HepG2 (cell line): Measurements from ENCODE around the gene TBX6. TPM values are rescaled to one million over a fixed set of nuclear protein-coding genes. Genes with fewer than 3 reads are reported as not detected.

Source experiments
- ARNTL ChIP-seq: sonication (generic); formaldehyde crosslinking; IDR thresholded peaks from 2 replicates; pipeline ENCODE4 v1.4.0; 2020; ENCODE audit warnings: mild to moderate bottlenecking, missing genetic modification reagents
- ATF7-NPFF ChIP-seq: sonication (generic); formaldehyde crosslinking; IDR thresholded peaks from 2 replicates; pipeline ENCODE4 v1.8.1; 2023; ENCODE audit warnings: mild to moderate bottlenecking, low read depth, missing genetic modification reagents, moderate library complexity
- EED ChIP-seq: sonication (generic); formaldehyde crosslinking; IDR thresholded peaks from 2 replicates; pipeline ENCODE4 v1.5.0; 2020; ENCODE audit warnings: mild to moderate bottlenecking, missing genetic modification reagents
- HNF4G ChIP-seq, 2 experiments: sonication (generic) in 1 of 2; formaldehyde crosslinking in 1 of 2; IDR thresholded peaks; 2 replicates each; pipeline versions ENCODE4 v1.4.0 to v1.6.1; 2011 to 2020; ENCODE audit warnings: borderline replicate concordance in 2 of 2, low read depth in 2 of 2, mild to moderate bottlenecking in 2 of 2, low read length in 1 of 2, missing genetic modification reagents in 1 of 2, moderate library complexity in 1 of 2
- KMT2B ChIP-seq: IDR thresholded peaks from 2 replicates; pipeline ENCODE4 v1.6.1; 2016; ENCODE audit warnings: missing genetic modification reagents, missing compliant biosample characterization
- MXD4 ChIP-seq: IDR thresholded peaks from 2 replicates; pipeline ENCODE4 v1.6.1; 2016; ENCODE audit warnings: mild to moderate bottlenecking, missing biosample characterization, missing genetic modification reagents
- POGZ ChIP-seq: sonication (generic); formaldehyde crosslinking; IDR thresholded peaks from 2 replicates; pipeline ENCODE4 v1.4.0; 2020; ENCODE audit warnings: mild to moderate bottlenecking, missing genetic modification reagents
- POLR2A ChIP-seq, 2 experiments: IDR thresholded peaks; 2 replicates each; pipeline ENCODE4 v1.6.1; 2011; ENCODE audit warnings: low read depth in 2 of 2, low read length in 2 of 2, mild to moderate bottlenecking in 1 of 2, moderate library complexity in 1 of 2; ENCODE audit not compliant: insufficient read depth in 1 of 2
- RBAK ChIP-seq: sonication (generic); formaldehyde crosslinking; IDR thresholded peaks from 2 replicates; pipeline ENCODE4 v1.5.1; 2020; ENCODE audit warnings: mild to moderate bottlenecking, missing genetic modification reagents
- REPIN1 ChIP-seq: sonication (generic); formaldehyde crosslinking; IDR thresholded peaks from 2 replicates; pipeline ENCODE4 v1.8.0; 2022; ENCODE audit warnings: missing genetic modification reagents, low read depth, mild to moderate bottlenecking, borderline replicate concordance
- ZBED4 ChIP-seq: sonication (generic); formaldehyde crosslinking; IDR thresholded peaks from 2 replicates; pipeline ENCODE4 v1.4.0; 2020; ENCODE audit warnings: missing genetic modification reagents, borderline replicate concordance
- ZFYVE20 ChIP-seq: sonication (generic); formaldehyde crosslinking; IDR thresholded peaks from 2 replicates; pipeline ENCODE4 v1.8.0; 2023; ENCODE audit warnings: low read depth, mild to moderate bottlenecking, moderate library complexity, missing genetic modification reagents, borderline replicate concordance
- ZNF331 ChIP-seq: sonication (generic); formaldehyde crosslinking; IDR thresholded peaks from 2 replicates; pipeline ENCODE4 v1.4.0; 2020; ENCODE audit warnings: missing genetic modification reagents
- ZNF33B ChIP-seq: sonication (generic); formaldehyde crosslinking; IDR thresholded peaks from 2 replicates; pipeline ENCODE4 v1.5.1; 2020; ENCODE audit warnings: mild to moderate bottlenecking, missing genetic modification reagents
- ZNF367 ChIP-seq: sonication (generic); formaldehyde crosslinking; IDR thresholded peaks from 2 replicates; pipeline ENCODE4 v1.4.0; 2020; ENCODE audit warnings: missing genetic modification reagents, borderline replicate concordance
- ZNF574 ChIP-seq: sonication (generic); formaldehyde crosslinking; IDR thresholded peaks from 2 replicates; pipeline ENCODE4 v1.4.0; 2020; ENCODE audit warnings: missing genetic modification reagents
- ZNF678 ChIP-seq: sonication (generic); formaldehyde crosslinking; IDR thresholded peaks from 2 replicates; pipeline ENCODE4 v1.4.0; 2020; ENCODE audit warnings: mild to moderate bottlenecking, missing genetic modification reagents
- polyA plus RNA-seq, 8 experiments: library from polyadenylated mRNA; depleted of rRNA in 3 of 8; stranded (reverse) in 7 of 8; unstranded in 1 of 8; fragments of >200 nt; fragmentation: Illumina TruSeq in 4 of 8; extraction: Trizol in 4 of 8; gene quantifications; 2 replicates each; pipeline versions ENCODE4 v1.2.1 to v1.2.3, GENCODE V29; 2011 to 2016; ENCODE audit warnings: low read depth in 4 of 8, missing spikeins in 1 of 8, mixed read lengths in 1 of 8; ENCODE audit not compliant: insufficient read depth in 1 of 8
- total RNA-seq, 5 experiments: library from RNA; depleted of rRNA; stranded (reverse); fragments of >200 nt; fragmentation: Illumina TruSeq; extraction: Trizol; gene quantifications; 2 replicates each; pipeline ENCODE4 v1.2.3, GENCODE V29; 2016; ENCODE audit warnings: low read depth in 1 of 5
- TF ChIP-seq, protein P1 (sequence below): sonication (generic); formaldehyde crosslinking; IDR thresholded peaks from 2 replicates; pipeline ENCODE4 v1.8.0; 2022; ENCODE audit warnings: low read depth, missing genetic modification reagents
- TF ChIP-seq, protein P2 (sequence below): sonication (generic); formaldehyde crosslinking; IDR thresholded peaks from 2 replicates; pipeline ENCODE4 v1.5.1; 2020; ENCODE audit warnings: mild to moderate bottlenecking, moderate library complexity, missing genetic modification reagents

The TBX6 gene
- total and polyA plus RNA-seq, 2 of the 13 experiments (the other 11 are each of a cell fraction or from before 2014, with no cell fraction given): 0.24 to 0.42 TPM

DNA sequence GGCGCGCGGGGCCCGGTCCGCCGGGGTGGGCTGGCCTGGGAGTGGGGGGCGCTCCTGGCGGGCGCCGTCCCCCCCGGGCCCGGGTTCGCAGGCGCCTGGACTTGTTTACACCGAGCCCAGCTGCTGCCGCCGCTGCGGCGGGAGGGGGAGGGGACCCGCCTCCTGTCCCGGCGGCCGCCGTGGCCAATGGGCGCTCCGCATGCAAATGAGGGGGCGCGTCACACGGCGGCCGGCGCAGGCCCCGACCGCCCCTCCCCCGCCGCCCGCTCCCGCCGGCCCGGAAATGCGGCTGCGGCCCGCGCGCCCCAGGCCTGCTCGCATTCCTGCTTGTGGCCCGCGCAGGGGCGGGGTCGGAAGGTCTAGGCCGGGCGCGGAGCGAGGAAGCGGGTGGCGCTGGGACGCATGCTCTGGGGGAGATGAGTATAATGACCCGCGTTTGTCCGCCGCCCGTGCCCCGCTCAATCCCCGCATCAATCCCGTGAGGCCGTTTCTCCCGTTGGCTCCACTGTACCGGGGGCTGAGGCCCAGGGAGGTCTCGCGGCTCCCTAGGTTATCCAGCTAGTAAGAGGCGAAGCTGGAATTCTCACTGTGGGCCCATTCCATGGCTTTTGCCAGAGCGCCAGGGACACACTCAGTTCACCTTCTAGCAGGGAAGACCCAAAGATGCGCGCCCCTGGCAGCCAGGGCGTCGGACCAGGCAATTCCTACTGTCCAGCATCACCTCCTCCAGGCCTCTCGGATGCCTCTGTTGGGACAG is 4.6 kb upstream of the TBX6 start, which contains the start of gene YPEL3 (continued):
- TF ChIP-seq ZNF574 (CRISPR knock-in tag) (peak; percentile 62; the same call in 1 of the 2 replicates), ATF7-NPFF (CRISPR knock-in tag) (peak; percentile 70; the same call in 1 of the 2 replicates), POGZ (CRISPR knock-in tag) (peak; percentile 64), ZNF33B (CRISPR knock-in tag) (no peak), RBAK (CRISPR knock-in tag) (no peak), ZBED4 (CRISPR knock-in tag) (peak; percentile 87; the same call in 1 of the 2 replicates), POLR2A (IDR thresholded peaks at IDR 0.05; ENCODE audit: insufficient read depth in 1 of 2, low read depth in 2 of 2, low read length in 2 of 2) (peak; percentile 64 to 73), EED (CRISPR knock-in tag) (peak; percentile 96), ZNF367 (no peak), ARNTL (CRISPR knock-in tag) (peak; percentile 32; the same call in 1 of the 2 replicates), HNF4G (IDR thresholded peaks at IDR 0.05; ENCODE audit: borderline replicate concordance, low read depth, low read length) (peak; percentile 40; the same call in 1 of the 2 replicates), HNF4G (CRISPR knock-in tag; IDR thresholded peaks at IDR 0.05; ENCODE audit: borderline replicate concordance, low read depth) (no peak), KMT2B (CRISPR knock-in tag) (peak; percentile 44; the same call in 1 of the 2 replicates), ZNF678 (CRISPR knock-in tag) (0 out of 2 replicates have a peak, but pooled peaks have one; percentile 32), ZNF331 (peak; percentile 37; the same call in 1 of the 2 replicates), REPIN1 (CRISPR knock-in tag) (peak; percentile 77), ZFYVE20 (0 out of 2 replicates have a peak, but pooled peaks have one; percentile 72), MXD4 (CRISPR knock-in tag) (peak; percentile 83)
- TF ChIP-seq, protein P1, sequence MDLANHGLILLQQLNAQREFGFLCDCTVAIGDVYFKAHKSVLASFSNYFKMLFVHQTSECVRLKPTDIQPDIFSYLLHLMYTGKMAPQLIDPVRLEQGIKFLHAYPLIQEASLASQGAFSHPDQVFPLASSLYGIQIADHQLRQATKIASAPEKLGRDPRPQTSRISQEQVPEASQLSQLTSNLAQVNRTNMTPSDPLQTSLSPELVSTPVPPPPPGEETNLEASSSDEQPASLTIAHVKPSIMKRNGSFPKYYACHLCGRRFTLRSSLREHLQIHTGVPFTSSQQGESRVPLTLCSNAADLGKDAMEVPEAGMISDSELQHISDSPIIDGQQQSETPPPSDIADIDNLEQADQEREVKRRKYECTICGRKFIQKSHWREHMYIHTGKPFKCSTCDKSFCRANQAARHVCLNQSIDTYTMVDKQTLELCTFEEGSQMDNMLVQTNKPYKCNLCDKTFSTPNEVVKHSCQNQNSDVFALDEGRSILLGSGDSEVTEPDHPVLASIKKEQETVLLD (CRISPR knock-in tag): peak; percentile 93
- TF ChIP-seq, protein P2, sequence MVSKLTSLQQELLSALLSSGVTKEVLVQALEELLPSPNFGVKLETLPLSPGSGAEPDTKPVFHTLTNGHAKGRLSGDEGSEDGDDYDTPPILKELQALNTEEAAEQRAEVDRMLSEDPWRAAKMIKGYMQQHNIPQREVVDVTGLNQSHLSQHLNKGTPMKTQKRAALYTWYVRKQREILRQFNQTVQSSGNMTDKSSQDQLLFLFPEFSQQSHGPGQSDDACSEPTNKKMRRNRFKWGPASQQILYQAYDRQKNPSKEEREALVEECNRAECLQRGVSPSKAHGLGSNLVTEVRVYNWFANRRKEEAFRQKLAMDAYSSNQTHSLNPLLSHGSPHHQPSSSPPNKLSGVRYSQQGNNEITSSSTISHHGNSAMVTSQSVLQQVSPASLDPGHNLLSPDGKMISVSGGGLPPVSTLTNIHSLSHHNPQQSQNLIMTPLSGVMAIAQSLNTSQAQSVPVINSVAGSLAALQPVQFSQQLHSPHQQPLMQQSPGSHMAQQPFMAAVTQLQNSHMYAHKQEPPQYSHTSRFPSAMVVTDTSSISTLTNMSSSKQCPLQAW: peak; percentile 71
